HepG2 (cell line): ENCODE results near the gene HID1. TPM values are rescaled to one million over a fixed set of nuclear protein-coding genes. Genes with fewer than 3 reads are reported as not detected.

Experiments used
- JARID2 ChIP-seq: sonication (generic); formaldehyde crosslinking; IDR thresholded peaks from 2 replicates; pipeline ENCODE4 v1.8.1; 2023; ENCODE audit warnings: missing genetic modification reagents, inconsistent platforms; ENCODE audit not compliant: insufficient replicate concordance
- MLLT10 ChIP-seq: sonication (generic); formaldehyde crosslinking; IDR thresholded peaks from 2 replicates; pipeline ENCODE4 v1.4.0; 2020; ENCODE audit warnings: missing genetic modification reagents
- NR3C1 ChIP-seq: sonication (generic); formaldehyde crosslinking; IDR thresholded peaks from 2 replicates; pipeline ENCODE4 v1.4.0; 2020; ENCODE audit warnings: missing genetic modification reagents
- RORA ChIP-seq: sonication (generic); formaldehyde crosslinking; IDR thresholded peaks from 2 replicates; pipeline ENCODE4 v1.5.0; 2020; ENCODE audit warnings: mild to moderate bottlenecking, missing genetic modification reagents, moderate library complexity
- TFDP1 ChIP-seq: IDR thresholded peaks from 2 replicates; pipeline ENCODE4 v1.6.1; 2016; ENCODE audit warnings: missing compliant biosample characterization, missing genetic modification reagents, borderline replicate concordance
- ZNF543 ChIP-seq: sonication (generic); formaldehyde crosslinking; IDR thresholded peaks from 2 replicates; pipeline ENCODE4 v1.4.0; 2020; ENCODE audit warnings: mild to moderate bottlenecking, missing genetic modification reagents
- polyA plus RNA-seq, 8 experiments: library from polyadenylated mRNA; depleted of rRNA in 3 of 8; stranded (reverse) in 7 of 8; unstranded in 1 of 8; fragments of >200 nt; fragmentation: Illumina TruSeq in 4 of 8; extraction: Trizol in 4 of 8; gene quantifications; 2 replicates each; pipeline versions ENCODE4 v1.2.1 to v1.2.3, GENCODE V29; 2011 to 2016; ENCODE audit warnings: low read depth in 4 of 8, missing spikeins in 1 of 8, mixed read lengths in 1 of 8; ENCODE audit not compliant: insufficient read depth in 1 of 8
- total RNA-seq, 5 experiments: library from RNA; depleted of rRNA; stranded (reverse); fragments of >200 nt; fragmentation: Illumina TruSeq; extraction: Trizol; gene quantifications; 2 replicates each; pipeline ENCODE4 v1.2.3, GENCODE V29; 2016; ENCODE audit warnings: low read depth in 1 of 5
- TF ChIP-seq, protein P1 (sequence below): sonication (generic); formaldehyde crosslinking; IDR thresholded peaks from 2 replicates; pipeline ENCODE4 v1.8.0; 2022; ENCODE audit warnings: missing genetic modification reagents, mild to moderate bottlenecking, inconsistent platforms, borderline replicate concordance
- TF ChIP-seq, protein P2 (sequence below): sonication (generic); formaldehyde crosslinking; IDR thresholded peaks from 2 replicates; pipeline ENCODE4 v1.4.0; 2020; ENCODE audit warnings: missing genetic modification reagents

Gene HID1
- total and polyA plus RNA-seq, 2 of the 13 experiments (the other 11 are each of a cell fraction or from before 2014, with no cell fraction given) = 2.1 to 10.6 TPM

GRCh38 chr17:74952431-74953133 lies 20.0 kb downstream of the HID1 start (continued):
- TF ChIP-seq NR3C1 (CRISPR knock-in tag) (no peak), RORA (no peak), JARID2 (CRISPR knock-in tag) (no peak), TFDP1 (CRISPR knock-in tag) (no peak), MLLT10 (CRISPR knock-in tag) (no peak), ZNF543 (CRISPR knock-in tag) (no peak)
- TF ChIP-seq, protein P1, sequence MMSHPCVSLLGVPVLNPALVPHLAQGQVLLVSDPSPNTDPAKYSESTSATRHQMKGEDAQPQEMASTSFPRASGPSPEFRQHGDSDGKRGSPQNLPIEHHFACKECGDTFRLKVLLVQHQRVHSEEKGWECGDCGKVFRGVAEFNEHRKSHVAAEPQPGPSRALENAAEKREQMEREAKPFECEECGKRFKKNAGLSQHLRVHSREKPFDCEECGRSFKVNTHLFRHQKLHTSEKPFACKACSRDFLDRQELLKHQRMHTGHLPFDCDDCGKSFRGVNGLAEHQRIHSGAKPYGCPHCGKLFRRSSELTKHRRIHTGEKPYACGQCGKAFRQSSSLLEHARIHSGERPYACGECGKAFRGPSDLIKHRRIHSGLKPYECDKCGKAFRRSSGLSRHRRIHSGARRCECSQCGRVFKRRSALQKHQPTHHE (CRISPR knock-in tag) = no peak
- TF ChIP-seq, protein P2, sequence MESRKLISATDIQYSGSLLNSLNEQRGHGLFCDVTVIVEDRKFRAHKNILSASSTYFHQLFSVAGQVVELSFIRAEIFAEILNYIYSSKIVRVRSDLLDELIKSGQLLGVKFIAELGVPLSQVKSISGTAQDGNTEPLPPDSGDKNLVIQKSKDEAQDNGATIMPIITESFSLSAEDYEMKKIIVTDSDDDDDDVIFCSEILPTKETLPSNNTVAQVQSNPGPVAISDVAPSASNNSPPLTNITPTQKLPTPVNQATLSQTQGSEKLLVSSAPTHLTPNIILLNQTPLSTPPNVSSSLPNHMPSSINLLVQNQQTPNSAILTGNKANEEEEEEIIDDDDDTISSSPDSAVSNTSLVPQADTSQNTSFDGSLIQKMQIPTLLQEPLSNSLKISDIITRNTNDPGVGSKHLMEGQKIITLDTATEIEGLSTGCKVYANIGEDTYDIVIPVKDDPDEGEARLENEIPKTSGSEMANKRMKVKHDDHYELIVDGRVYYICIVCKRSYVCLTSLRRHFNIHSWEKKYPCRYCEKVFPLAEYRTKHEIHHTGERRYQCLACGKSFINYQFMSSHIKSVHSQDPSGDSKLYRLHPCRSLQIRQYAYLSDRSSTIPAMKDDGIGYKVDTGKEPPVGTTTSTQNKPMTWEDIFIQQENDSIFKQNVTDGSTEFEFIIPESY (CRISPR knock-in tag) = 0 out of 2 replicates have a peak, but pooled peaks have one; percentile 29
